OCI-LY3 (cell line): Measurements from ENCODE around the gene RNF186.

Source experiments
- EZH2phosphoT487 ChIP-seq: fragments of 200-600 bp; shearing (Covaris generic); IDR thresholded peaks from 2 replicates; pipeline ENCODE4 v1.6.1; 2018; ENCODE audit warnings: antibody characterized with exemption, mixed run types, low read depth
- TF ChIP-seq, protein P1 (sequence below): fragments of 200-600, 300-600 bp; sonication (generic); IDR thresholded peaks from 2 replicates; pipeline ENCODE4 v1.5.1; 2014; ENCODE audit warnings: antibody characterized with exemption, low read length, low read depth

DNA sequence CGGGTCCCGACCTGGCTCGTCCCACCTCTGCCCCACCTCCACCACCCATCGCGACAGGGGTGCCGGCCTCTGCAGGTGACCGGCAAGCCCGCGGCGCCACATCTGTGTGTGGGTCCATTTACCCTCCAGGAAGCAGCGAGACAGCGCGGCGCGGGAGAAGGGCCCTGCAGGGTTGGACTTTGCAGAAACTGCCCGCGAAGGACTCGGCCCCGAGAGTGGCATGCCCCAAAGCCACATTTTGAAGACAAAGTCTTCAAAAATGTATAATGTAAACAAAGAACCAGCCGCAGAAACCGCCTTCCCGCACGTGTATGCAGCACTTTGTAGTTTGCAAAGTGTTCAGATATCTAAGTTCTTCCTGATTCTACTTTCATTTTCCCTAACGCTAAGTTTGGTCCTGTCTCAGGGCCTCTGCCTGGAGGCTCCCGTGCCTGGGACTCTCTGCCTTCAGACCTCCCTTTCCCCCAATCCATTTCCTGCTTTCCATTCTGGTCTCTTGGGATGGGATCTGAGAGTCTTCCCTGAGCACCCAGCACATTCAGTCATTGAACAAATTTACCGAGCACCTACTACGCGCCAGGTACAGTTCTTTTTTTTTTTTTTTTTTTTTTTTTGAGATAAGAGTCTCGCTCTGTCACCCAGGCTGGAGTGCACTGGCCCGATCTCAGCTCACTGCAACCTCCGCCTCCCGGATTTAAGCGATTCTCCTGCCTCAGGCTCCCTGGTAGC is 14.8 kb downstream of the RNF186 start:
- TF ChIP-seq, protein P1, sequence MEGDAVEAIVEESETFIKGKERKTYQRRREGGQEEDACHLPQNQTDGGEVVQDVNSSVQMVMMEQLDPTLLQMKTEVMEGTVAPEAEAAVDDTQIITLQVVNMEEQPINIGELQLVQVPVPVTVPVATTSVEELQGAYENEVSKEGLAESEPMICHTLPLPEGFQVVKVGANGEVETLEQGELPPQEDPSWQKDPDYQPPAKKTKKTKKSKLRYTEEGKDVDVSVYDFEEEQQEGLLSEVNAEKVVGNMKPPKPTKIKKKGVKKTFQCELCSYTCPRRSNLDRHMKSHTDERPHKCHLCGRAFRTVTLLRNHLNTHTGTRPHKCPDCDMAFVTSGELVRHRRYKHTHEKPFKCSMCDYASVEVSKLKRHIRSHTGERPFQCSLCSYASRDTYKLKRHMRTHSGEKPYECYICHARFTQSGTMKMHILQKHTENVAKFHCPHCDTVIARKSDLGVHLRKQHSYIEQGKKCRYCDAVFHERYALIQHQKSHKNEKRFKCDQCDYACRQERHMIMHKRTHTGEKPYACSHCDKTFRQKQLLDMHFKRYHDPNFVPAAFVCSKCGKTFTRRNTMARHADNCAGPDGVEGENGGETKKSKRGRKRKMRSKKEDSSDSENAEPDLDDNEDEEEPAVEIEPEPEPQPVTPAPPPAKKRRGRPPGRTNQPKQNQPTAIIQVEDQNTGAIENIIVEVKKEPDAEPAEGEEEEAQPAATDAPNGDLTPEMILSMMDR: no peak
- TF ChIP-seq EZH2phosphoT487: no peak
